22Rv1 (cell line): ENCODE results near the gene JMJD1C.

Experiments
- H3K27ac ChIP-seq: fragments of 450-650 bp; 2 replicates; pipeline ENCODE4 v1.5.1; 2017
- CTCF ChIP-seq: fragments of 450-650 bp; IDR thresholded peaks from 2 replicates; pipeline ENCODE4 v1.5.1; 2017; ENCODE audit warnings: mild to moderate bottlenecking
- ZFX ChIP-seq: fragments of 450-650 bp; IDR thresholded peaks from 2 replicates; pipeline ENCODE4 v1.6.1; 2017; ENCODE audit warnings: antibody characterized with exemption, borderline replicate concordance

The JMJD1C gene

GRCh38 chr10:63264617-63265221, 201.1 kb downstream of the JMJD1C start:
- peak overlapping the region; percentile 92 for H3K27ac ChIP-seq

GRCh38 chr10:63262430-63263073, 203.2 kb downstream of the JMJD1C start:
- no peak overlapping the region for H3K27ac ChIP-seq
- TF ChIP-seq CTCF (no peak), ZFX (no peak)

More at GRCh38 chr10:63264617-63265221, 201.1 kb downstream of the JMJD1C start:
- TF ChIP-seq CTCF (no peak), ZFX (no peak)

DNA sequence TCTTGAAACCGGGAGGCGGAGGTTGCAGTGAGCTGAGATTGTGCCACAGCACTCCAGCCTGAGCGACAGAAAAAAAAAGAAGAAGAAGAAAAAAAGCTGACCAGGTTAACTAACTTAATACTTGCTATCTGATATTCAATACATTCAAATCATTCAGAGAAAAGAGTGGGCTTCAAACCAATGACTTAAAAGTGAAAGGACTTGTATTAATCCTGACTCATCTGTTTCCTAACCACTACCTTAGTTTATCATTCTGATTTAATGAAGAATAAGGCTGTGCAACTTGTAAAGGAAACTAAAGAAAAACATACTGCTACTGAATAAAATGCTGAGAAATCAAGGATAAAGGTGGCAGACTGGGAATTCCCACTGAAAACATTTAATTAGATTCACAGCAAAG, 204.3 kb downstream of the JMJD1C start:
- TF ChIP-seq ZFX (no peak), CTCF (no peak)
- H3K27ac ChIP-seq, result no peak overlapping the region

DNA sequence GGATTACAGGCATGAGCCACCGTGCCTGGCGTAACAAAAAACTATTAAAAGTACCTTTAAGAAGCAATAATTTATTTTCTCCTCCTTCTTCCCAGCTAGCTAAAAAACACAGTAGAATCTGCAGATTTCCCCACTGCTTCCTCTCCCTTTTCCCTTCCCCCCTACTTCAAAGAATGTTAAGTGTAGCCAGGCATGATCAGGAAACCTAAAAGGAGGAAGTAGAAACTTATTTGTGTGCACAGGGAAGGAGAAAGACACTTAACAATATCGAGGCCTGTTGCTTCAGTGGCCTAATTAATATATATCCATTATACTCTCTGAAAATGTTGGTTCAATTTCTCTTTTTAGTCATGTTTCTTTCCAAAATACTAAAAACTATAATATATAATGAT, 204.9 kb downstream of the JMJD1C start:
- TF ChIP-seq ZFX, result no peak
- H3K27ac ChIP-seq, result no peak overlapping the region

DNA sequence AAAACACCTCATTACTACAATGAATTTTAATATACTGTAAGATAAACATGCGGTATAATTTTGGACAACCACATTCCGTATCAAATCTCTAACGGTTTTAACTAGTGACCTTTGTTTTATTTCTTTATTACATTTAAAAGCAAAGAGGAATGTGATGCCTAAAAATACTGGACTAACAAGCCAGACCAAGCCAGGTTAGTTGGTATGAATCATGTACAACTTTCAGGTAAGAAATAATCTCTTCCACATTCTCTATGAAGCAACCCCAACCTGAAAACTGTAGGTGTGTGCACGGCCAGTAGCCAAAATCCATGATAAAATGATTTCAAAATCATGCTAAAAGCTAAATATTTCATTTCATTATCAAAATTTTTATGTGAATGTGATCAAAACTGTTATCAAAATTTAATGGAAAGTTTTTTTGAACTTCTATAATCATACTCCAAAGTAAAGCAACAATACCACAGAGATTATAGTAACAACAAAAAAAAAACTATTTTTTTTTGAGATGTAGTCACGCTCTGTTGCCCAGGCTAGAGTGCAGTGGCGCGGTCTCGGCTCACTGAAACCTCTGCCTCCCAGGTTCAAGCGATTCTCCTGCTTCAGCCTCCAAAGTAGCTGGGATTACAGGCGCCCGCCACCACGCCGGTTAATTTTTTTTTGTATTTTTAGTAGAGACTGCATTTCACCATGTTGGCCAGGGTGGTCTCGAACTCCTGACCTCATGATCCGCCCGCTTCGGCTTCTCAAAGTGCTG, 205.5 kb downstream of the JMJD1C start:
- TF ChIP-seq ZFX (no peak), CTCF (no peak)
- H3K27ac ChIP-seq, result no peak overlapping the region

DNA sequence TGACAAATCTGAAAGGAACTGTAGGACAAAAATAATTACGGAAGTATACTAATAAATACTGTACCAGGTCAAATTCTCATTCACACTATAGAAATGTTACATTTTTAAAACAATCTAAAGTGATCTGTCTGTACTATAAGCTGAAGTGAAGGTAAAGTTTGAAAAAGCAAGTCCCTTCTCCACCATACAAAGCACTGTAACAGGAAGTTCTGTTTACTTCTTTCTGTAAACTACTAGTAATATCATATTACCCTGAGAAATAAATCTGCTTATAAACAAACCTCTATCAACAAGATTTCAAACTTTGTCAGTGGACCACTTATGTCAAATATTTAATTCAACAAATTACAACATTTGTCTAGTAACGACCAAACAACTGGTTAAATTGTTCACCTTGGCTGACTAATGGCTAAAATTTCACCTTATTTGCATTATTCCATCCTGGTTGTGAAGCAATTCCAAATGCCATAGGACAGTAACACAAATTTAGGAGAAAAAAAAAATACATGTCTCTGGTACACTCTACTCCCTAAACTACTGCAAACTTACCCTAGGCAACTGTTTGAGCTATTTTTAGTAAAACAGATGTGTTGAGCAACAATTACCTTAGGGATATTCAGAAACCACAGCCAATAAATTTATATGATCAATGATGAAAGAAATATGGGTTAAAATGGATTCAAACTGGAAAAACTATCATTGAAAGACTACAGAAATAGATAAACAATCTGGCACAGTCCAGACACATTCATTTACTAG, 206.7 kb downstream of the JMJD1C start:
- no peak for TF ChIP-seq ZFX
- TF ChIP-seq CTCF, result no peak
- H3K27ac ChIP-seq, result no peak overlapping the region

DNA sequence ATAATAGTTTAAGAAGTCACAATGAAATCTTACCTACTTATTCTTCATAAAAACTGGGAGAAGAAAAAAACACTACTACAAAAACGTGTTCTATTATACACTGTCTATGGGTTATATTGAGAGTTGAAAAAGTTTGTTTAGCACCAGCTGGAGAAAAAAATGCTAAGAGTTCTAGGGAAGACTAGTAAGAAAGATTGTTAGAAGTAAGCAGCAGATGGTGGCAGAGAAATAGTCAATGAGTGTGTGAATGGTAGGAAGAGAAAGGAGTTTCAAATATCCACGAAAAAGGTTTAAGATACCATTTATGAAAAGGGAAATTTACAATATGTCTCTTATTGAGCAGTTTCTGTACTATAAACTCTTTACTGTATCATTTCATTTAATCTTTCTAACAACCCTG, 208.0 kb downstream of the JMJD1C start:
- TF ChIP-seq ZFX (no peak), CTCF (no peak)
- H3K27ac ChIP-seq, result no peak overlapping the region
